Heart left ventricle (tissue), 16 donors: ENCODE data around the gene CDC123. TPM values are rescaled to one million over a fixed set of nuclear protein-coding genes. Genes with fewer than 3 reads are reported as not detected.

ENCODE experiments used
- ATAC-seq, 4 donors: fragments of 200-7000 bp; cut with Tn5 transposase; one replicate each; pipeline ENCODE4 v1.9.1; 2020 to 2022; ENCODE audit warnings: moderate library complexity in 4 of 4, mild to moderate bottlenecking in 3 of 4, moderate number of reproducible peaks in 1 of 4
- DNase-seq, 5 donors: peaks; one replicate each; pipeline ENCODE4 v3.0.0-alpha.2; 2020
- H3K27ac ChIP-seq, 12 donors: fragments of 200-600 bp; sonication (generic) in 4 of 12; one replicate each; pipeline versions ENCODE4 v1.5.0 to v1.8.0; 2016 to 2022; ENCODE audit warnings: mild to moderate bottlenecking in 2 of 12
- H3K27me3 ChIP-seq, 9 donors: fragments of 200-600 bp; sonication (generic) in 2 of 9; one replicate each; pipeline versions ENCODE4 v1.5.1 to v1.8.0; 2016 to 2022; ENCODE audit warnings: mild to moderate bottlenecking in 3 of 9
- H3K36me3 ChIP-seq, 9 donors: fragments of 200-600 bp; sonication (generic) in 2 of 9; one replicate each; pipeline versions ENCODE4 v1.5.0 to v1.8.0; 2018 to 2022; ENCODE audit warnings: mild to moderate bottlenecking in 2 of 9
- H3K4me1 ChIP-seq, 12 donors: fragments of 200-600 bp; sonication (generic) in 4 of 12; one replicate each; pipeline versions ENCODE4 v1.5.0 to v1.8.0; 2016 to 2022; ENCODE audit warnings: mild to moderate bottlenecking in 3 of 12
- H3K4me3 ChIP-seq, 12 donors: fragments of 200-600 bp; sonication (generic) in 4 of 12; one replicate each; pipeline versions ENCODE4 v1.5.0 to v1.8.0; 2017 to 2022; ENCODE audit warnings: mild to moderate bottlenecking in 9 of 12, moderate library complexity in 4 of 12
- H3K9me3 ChIP-seq, 12 donors: fragments of 200-600 bp; sonication (generic) in 4 of 12; one replicate each; pipeline versions ENCODE4 v1.5.0 to v1.8.0; 2016 to 2022; ENCODE audit warnings: mild to moderate bottlenecking in 1 of 12
- POLR2A ChIP-seq, 2 donors: fragments of 450-650 bp; IDR thresholded peaks; one replicate each; pipeline ENCODE4 v1.6.1; 2017; ENCODE audit warnings: antibody characterized with exemption in 2 of 2, mild to moderate bottlenecking in 2 of 2, moderate library complexity in 2 of 2
- WGBS, 4 donors: extraction: QIAGEN DNeasy Blood & Tissue Kit in 2 of 4; methylation state at CpG; one replicate each; pipeline versions ENCODE4 v1.1.5 to v1.1.7; 2013 to 2018; 5-methylcytosine and 5-hydroxymethylcytosine counted together
- intact Hi-C, 10 donors: fragments of 100-400 bp; cut with DNase I; formaldehyde crosslinking; loops; one replicate each; pipeline versions ENCODE4 v1.11.1 to v1.14.2; 2022
- long read RNA-seq, 3 donors: library from polyadenylated mRNA; unstranded; transcript quantifications; one replicate each; pipeline ENCODE4 v2.0.0, GENCODE V29; 2020 to 2021
- polyA plus RNA-seq, 2 donors: library from polyadenylated mRNA; stranded (reverse); fragments of 200-250 nt; gene quantifications; one replicate each; pipeline ENCODE4 v1.2.3, GENCODE V29; 2013
- total RNA-seq, 9 donors: library from RNA; depleted of rRNA in 2 of 9; stranded (reverse); fragments of >200 nt in 2 of 9; fragmentation: NEBNext Ultra II Directional in 3 of 9; extraction: Animal tissue kit (Norgen Biotek cat#: 25700) in 3 of 9; gene quantifications; one replicate each; pipeline versions ENCODE4 v1.1.0 to v1.2.4, GENCODE V29; 2016 to 2023
- TF ChIP-seq, protein P1 (sequence below), 12 donors: fragments of 200-600 bp; sonication (generic) in 4 of 12; IDR thresholded peaks; one replicate each; pipeline versions ENCODE4 v1.5.0 to v1.8.0; 2018 to 2022; ENCODE audit warnings: antibody characterized with exemption in 12 of 12, mild to moderate bottlenecking in 5 of 12
- donor health status: ischemic (EF 13 %, LVEDD 7.1; RV severe dilation, severe dysfunction).
- donor health status: healthy with polysubstance abuse.
- donor health status: DM: no; HTN: yes; CAD: no.
- donor health status: DM: no; HTN: no; CAD: no.
- donor health status: ischemic (EF 25% LVEDD 6.9; RV normal size, moderate dysfunction).
- donor health status: ischemic (EF 25% LVEDD 5.7; RV mildly dilated, moderate dysfunction).
- donor health status: healthy.
- donor health status: DM: yes; HTN: yes; CAD: no.
- donor health status: ischemic (EF 35%, LVEDD 5.7; RV mildly dilated, moderate dysfunction).
- donor health status: nonischemic (EF 11% LVEDD 7.7; RV severe dilation, severe dysfunction).
- donor health status: DM: yes; HTN: yes; CAD: no.
- donor health status: PGD.
- donor health status: ischemic (EF 29% LVEDD 5.4; RV normal size, mild dysfunction).
- donor health status: nonischemic (EF 23%, LVEDD 6.1; RV moderate dilation, normal function).

Gene CDC123, protein sequence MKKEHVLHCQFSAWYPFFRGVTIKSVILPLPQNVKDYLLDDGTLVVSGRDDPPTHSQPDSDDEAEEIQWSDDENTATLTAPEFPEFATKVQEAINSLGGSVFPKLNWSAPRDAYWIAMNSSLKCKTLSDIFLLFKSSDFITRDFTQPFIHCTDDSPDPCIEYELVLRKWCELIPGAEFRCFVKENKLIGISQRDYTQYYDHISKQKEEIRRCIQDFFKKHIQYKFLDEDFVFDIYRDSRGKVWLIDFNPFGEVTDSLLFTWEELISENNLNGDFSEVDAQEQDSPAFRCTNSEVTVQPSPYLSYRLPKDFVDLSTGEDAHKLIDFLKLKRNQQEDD
- total RNA-seq (10 to 100 TPM; 40.6 to 62.0 (median 52.7) TPM), polyA plus RNA-seq (10 to 100 TPM; 21.9 to 66.3 TPM)
- long read RNA-seq, donor 1, transcript CDC123-201 (13 exons, 1,542 nt) = major isoform, 34 of 45 reads
- long read RNA-seq, donor 1, partial matches to known transcripts = 2 of 45 reads
- long read RNA-seq, donor 1, other reads (novel, unspliced or antisense) = 9 of 45 reads
- long read RNA-seq, donor 2, transcript CDC123-201 (13 exons, 1,542 nt) = major isoform, 168 of 186 reads
- long read RNA-seq, donor 2, partial matches to known transcripts = 6 of 186 reads
- long read RNA-seq, donor 2, other reads (novel, unspliced or antisense) = 12 of 186 reads
- long read RNA-seq, donor 3, transcript CDC123-201 (13 exons, 1,542 nt) = major isoform, 42 of 55 reads
- long read RNA-seq, donor 3, partial matches to known transcripts = 4 of 55 reads
- long read RNA-seq, donor 3, other reads (novel, unspliced or antisense) = 9 of 55 reads

DNA sequence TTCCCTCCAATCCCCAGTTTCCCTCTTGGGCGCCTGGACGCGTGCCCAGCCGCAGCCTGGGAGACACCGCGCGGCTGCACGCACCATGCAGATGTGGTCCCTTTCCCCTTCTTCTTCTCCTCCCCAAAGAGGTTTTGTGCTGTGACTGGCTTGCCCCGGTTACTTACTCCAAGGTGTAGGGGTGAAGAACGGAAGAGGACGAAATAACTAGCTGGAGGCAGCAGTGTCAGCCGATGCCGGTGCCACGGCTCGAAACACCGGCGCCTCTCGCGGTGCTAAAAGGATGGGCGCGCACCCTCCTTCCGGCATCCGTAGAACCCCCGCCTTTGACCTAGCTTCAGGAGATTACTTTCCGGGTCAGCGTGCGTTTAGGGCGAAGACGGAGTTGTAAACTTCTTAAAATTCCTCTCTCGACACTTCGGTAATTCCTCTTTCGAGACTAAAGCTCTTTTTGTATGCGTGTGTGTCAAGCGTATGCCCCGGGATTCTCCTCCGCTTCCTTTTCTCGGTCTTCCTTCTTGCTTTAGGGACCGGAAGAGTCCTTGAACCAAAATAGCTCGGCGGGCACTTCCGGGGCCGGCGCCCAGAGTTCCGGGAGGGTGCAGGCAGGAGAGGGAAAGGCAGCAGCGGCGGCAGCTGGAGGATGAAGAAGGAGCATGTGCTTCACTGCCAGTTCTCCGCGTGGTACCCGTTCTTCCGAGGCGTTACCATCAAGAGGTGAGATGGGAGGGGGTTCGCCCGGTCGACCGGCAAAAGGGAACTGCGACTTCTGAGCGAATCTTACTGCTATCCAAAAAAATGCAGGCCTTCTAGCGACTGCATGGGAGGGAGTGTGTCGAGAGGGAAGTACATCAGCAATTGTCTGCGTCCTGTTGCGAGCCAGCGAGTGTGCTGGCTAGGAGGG is at the start of gene CDC123, which contains the start of gene NUDT5:
TSS of gene CDC123 (plus strand) at position 586 of the 904 bp plus-strand sequence. CDS start at position 644, 58 bp downstream.
TSS of gene NUDT5 (minus strand) at position 289 of the 904 bp plus-strand sequence. CDS start 9,600 bp downstream, outside the sequence.
- Histone ChIP-seq H3K9me3 (no peaks in the 10 kb centered on the region), H3K4me3 (peak within 1 kb of the TSS; percentile 49 to 91 (median 77)), H3K4me1 (peaks cover 0 to 55% (median 25%) of the 10 kb centered on the region in 12 donors), H3K27me3 (no peaks in the 10 kb centered on the region), H3K27ac (peak within 1 kb of the TSS; percentile 87 to 99 (median 92)), H3K36me3 (peaks cover 0 to 29% (median 25%) of the 10 kb centered on the region in 9 donors)
- TF ChIP-seq, protein P1, sequence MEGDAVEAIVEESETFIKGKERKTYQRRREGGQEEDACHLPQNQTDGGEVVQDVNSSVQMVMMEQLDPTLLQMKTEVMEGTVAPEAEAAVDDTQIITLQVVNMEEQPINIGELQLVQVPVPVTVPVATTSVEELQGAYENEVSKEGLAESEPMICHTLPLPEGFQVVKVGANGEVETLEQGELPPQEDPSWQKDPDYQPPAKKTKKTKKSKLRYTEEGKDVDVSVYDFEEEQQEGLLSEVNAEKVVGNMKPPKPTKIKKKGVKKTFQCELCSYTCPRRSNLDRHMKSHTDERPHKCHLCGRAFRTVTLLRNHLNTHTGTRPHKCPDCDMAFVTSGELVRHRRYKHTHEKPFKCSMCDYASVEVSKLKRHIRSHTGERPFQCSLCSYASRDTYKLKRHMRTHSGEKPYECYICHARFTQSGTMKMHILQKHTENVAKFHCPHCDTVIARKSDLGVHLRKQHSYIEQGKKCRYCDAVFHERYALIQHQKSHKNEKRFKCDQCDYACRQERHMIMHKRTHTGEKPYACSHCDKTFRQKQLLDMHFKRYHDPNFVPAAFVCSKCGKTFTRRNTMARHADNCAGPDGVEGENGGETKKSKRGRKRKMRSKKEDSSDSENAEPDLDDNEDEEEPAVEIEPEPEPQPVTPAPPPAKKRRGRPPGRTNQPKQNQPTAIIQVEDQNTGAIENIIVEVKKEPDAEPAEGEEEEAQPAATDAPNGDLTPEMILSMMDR (IDR thresholded peaks at IDR 0.05) = peak in 1 of 12 donors; percentile 9
- TF ChIP-seq POLR2A (IDR thresholded peaks at IDR 0.05) = peak in 1 of 2 donors; percentile 15
- WGBS, 4 donors = 0 to 1% (median 1%) methylated on average over 42 to 62 of the region's 62 CpGs
- intact Hi-C loops = loop anchor here in 2 of 10 donors (2.0 to 5.0 kb wide), 2 partner anchors 65 to 69 kb away; partner anchors contain the start of gene SEC61A2 (in 1 of the 2)
- DNase-seq (peak; percentile 87 to 91 (median 88)), ATAC-seq (peak; percentile 97 to 98 (median 98))

DNA sequence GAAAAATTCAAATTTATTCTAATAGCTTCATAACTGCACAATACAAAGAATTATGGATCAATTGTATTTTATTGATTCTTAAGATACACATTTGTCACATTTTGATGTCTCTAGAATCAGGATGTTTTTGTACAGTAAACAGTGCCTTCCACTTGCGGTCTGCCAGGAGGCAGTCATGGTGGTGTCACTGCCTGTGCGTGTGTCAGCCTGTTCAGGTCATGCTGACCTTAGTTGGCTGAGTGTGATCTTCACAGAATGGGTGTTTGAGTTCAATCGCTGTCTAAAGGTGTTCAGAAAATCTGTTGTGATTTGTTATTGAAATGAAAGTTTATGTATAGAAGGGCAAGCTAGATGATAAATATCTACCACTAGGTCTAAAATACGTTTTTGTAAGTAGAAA is 45.8 kb upstream of the CDC123 start:
- no peak overlapping the region for H3K4me3 ChIP-seq
- H3K27me3 ChIP-seq = no peaks in the 10 kb centered on the region
- peaks cover 0 to 76% (median 31%) of the 10 kb centered on the region in 9 donors for H3K36me3 ChIP-seq
- H3K9me3 ChIP-seq = no peaks in the 10 kb centered on the region
- no peaks in the 10 kb centered on the region for H3K4me1 ChIP-seq
- no peak for TF ChIP-seq POLR2A (IDR thresholded peaks at IDR 0.05)
- TF ChIP-seq, protein P1 (IDR thresholded peaks at IDR 0.05) = no peak
- intact Hi-C loops = no loop called here
- ATAC-seq (no peak), DNase-seq (no peak)
- 78 to 98% (median 84%) methylated on average over 4 of the region's 4 CpGs for WGBS, 4 donors
- no peak overlapping the region for H3K27ac ChIP-seq

DNA sequence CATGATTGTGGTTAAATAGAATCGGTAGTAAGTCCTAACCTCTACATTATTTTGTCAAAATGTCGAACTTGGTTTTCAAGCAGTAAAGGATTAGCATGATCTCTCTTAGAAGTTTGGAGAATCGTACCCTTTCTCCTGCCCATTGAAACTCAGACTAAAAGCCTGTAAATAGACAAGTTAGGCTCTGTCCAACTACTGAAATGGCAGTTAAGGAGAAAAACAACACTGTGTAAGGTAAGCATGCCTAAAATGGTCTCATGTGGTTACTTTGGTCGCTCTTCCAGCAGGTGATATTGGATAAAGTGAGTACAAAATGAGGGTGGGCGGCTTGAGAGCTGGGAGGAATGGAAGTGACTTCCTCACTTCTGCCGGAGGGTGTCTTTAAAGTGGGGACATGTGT is 41.5 kb upstream of the CDC123 start:
- TF ChIP-seq, protein P1 (IDR thresholded peaks at IDR 0.05) = no peak
- TF ChIP-seq POLR2A (IDR thresholded peaks at IDR 0.05) = no peak
- no peak for ATAC-seq
- Histone ChIP-seq H3K27me3 (no peaks in the 10 kb centered on the region), H3K9me3 (no peaks in the 10 kb centered on the region), H3K27ac (no peak overlapping the region), H3K36me3 (peaks cover 0 to 81% (median 55%) of the 10 kb centered on the region in 9 donors), H3K4me3 (no peak overlapping the region), H3K4me1 (no peaks in the 10 kb centered on the region)
- intact Hi-C loops = no loop called here
- 93 to 95% (median 94%) methylated on average over 6 of the region's 6 CpGs for WGBS, 4 donors
- DNase-seq = no peak
